Measurements from ENCODE around the gene POLR1H. TPM values are rescaled to one million over a fixed set of nuclear protein-coding genes. Genes with fewer than 3 reads are reported as not detected.

POLR1H gene
- total RNA-seq, 1 experiment from 2014 or later, result 60.9 TPM

DNA sequence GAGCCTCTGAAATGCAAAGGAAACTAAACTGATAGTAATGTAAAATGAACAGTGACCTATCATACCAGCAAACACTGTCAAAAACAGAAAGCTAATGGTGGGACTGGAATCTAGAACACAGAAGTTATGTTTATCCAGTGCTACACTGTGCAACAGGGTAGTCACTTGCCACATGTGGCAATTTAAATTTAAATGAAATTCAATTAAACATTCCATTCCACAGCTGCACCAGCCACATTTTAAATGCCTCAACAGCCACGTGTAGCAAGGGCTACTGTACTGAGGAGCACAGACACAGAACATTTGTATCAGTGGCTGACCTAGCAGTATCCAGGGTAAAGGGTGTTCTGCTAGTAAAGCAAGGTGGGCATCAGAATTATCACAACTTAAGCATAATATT is 5.6 kb upstream of the POLR1H start:
- no peaks in the 10 kb centered on the region for H3K27me3 Mint-ChIP-seq (ENCODE audit: insufficient read depth, unreplicated experiment)
- no peak overlapping the region for H3K4me3 Mint-ChIP-seq (ENCODE audit: unreplicated experiment)
- DNase-seq (ENCODE audit: unreplicated experiment), result no peak
- no peak overlapping the region for H3K27ac Mint-ChIP-seq (ENCODE audit: low read depth, unreplicated experiment)
- H3K4me1 Mint-ChIP-seq (ENCODE audit: insufficient read depth, unreplicated experiment), result no peaks in the 10 kb centered on the region
- TF ChIP-seq, protein P1, sequence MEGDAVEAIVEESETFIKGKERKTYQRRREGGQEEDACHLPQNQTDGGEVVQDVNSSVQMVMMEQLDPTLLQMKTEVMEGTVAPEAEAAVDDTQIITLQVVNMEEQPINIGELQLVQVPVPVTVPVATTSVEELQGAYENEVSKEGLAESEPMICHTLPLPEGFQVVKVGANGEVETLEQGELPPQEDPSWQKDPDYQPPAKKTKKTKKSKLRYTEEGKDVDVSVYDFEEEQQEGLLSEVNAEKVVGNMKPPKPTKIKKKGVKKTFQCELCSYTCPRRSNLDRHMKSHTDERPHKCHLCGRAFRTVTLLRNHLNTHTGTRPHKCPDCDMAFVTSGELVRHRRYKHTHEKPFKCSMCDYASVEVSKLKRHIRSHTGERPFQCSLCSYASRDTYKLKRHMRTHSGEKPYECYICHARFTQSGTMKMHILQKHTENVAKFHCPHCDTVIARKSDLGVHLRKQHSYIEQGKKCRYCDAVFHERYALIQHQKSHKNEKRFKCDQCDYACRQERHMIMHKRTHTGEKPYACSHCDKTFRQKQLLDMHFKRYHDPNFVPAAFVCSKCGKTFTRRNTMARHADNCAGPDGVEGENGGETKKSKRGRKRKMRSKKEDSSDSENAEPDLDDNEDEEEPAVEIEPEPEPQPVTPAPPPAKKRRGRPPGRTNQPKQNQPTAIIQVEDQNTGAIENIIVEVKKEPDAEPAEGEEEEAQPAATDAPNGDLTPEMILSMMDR (IDR thresholded peaks at IDR 0.05; ENCODE audit: unreplicated experiment), result no peak
- H3K36me3 Mint-ChIP-seq (ENCODE audit: insufficient read depth, unreplicated experiment), result peaks cover 46% of the 10 kb centered on the region
- H3K9me3 Mint-ChIP-seq (ENCODE audit: unreplicated experiment), result no peaks in the 10 kb centered on the region
- intact Hi-C loops (cut with micrococcal nuclease), result no loop called here
- BruUV-seq (replicated peaks), result no TSS peak
- POLR2A ChIA-PET, result interaction anchor here (1.5 kb wide), 1 partner anchor 9 kb away, joined by 5 read pairs; no protein-coding TSS in a partner anchor
- CTCF ChIA-PET, result no interaction called here

DNA sequence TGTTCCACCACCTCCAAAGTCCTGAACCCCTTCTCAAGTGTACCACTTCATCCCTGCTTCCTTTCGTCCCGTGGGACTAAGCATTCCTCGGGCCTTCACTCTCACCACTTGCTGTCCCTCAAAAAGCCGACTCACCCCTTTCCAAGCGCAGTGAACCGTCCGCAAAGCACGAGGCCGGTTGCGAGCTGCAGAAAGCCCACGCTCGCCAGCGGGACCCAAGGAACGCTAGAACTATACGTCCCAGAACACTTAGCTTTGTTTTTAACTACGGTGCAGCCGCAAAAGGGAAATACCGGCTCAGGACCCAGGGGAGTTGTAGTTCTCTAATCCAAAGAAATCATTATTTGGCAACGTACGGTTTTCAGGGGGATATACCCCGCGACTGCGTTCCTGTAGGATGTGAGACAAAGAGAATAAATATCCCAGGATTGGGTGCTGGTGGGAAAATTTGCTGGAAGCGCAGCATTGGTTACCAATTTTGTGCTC is 416 bp upstream of the POLR1H start:
- CTCF ChIA-PET, result interaction anchor here (0.6 to 2.9 kb wide), 6 partner anchors 14 to 160 kb away, joined by 3 to 12 read pairs (median 4); no protein-coding TSS in a partner anchor
- TF ChIP-seq, protein P1 (IDR thresholded peaks at IDR 0.05; ENCODE audit: unreplicated experiment), result no peak
- intact Hi-C loops (cut with micrococcal nuclease), result no loop called here
- POLR2A ChIA-PET, result interaction anchor here (0.5 to 6.2 kb wide), 36 partner anchors 9 to 1725 kb away, joined by 3 to 101 read pairs (median 5); partner anchors contain the start of genes RNF39, TRIM26 and TRIM39
- BruUV-seq (replicated peaks), result TSS peak; percentile 78
- no peak for DNase-seq (ENCODE audit: unreplicated experiment)
- Mint-ChIP-seq H3K36me3 (ENCODE audit: insufficient read depth, unreplicated experiment) (peaks cover 40% of the 10 kb centered on the region), H3K27me3 (ENCODE audit: insufficient read depth, unreplicated experiment) (no peaks in the 10 kb centered on the region), H3K4me1 (ENCODE audit: insufficient read depth, unreplicated experiment) (peaks cover 6% of the 10 kb centered on the region), H3K4me3 (ENCODE audit: unreplicated experiment) (peak overlapping the region; percentile 96), H3K27ac (ENCODE audit: low read depth, unreplicated experiment) (peak overlapping the region; percentile 92), H3K9me3 (ENCODE audit: unreplicated experiment) (no peaks in the 10 kb centered on the region)

DNA sequence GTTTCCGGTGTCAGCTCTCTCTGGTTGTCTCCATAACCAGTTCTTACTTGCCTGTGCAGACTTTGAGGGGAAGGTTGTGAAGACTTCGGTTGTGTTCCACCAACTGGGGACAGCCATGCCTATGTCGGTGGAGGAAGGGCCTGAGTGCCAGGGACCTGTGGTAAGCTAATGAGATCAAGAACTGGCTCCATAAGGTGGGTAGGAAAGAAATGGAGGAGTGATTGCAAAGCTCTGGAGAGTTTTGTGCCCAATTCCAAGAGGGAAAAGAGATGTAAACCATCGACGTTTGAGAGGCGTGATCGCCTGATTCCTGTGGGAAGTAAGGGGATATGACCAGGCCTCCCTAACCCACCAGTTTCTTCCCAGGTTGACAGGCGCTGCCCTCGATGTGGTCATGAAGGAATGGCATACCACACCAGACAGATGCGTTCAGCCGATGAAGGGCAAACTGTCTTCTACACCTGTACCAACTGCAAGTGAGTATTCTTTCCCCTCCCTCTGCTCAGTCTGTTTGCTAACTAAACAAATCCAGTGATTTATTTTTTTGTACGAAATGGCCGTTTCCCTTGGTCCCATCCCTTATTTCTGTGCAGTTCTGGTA is 893 bp downstream of the POLR1H start:
- Mint-ChIP-seq H3K36me3 (ENCODE audit: insufficient read depth, unreplicated experiment) (peaks cover 27% of the 10 kb centered on the region), H3K27me3 (ENCODE audit: insufficient read depth, unreplicated experiment) (no peaks in the 10 kb centered on the region), H3K27ac (ENCODE audit: low read depth, unreplicated experiment) (peak overlapping the region; percentile 92), H3K4me1 (ENCODE audit: insufficient read depth, unreplicated experiment) (peaks cover 17% of the 10 kb centered on the region), H3K9me3 (ENCODE audit: unreplicated experiment) (no peaks in the 10 kb centered on the region), H3K4me3 (ENCODE audit: unreplicated experiment) (peak overlapping the region; percentile 96)
- POLR2A ChIA-PET, result interaction anchor here (0.7 to 6.2 kb wide), 21 partner anchors 10 to 1795 kb away, joined by 3 to 101 read pairs (median 5); partner anchors contain the start of genes RNF39, TRIM26 and ZSCAN26
- CTCF ChIA-PET, result interaction anchor here (0.7 to 2.9 kb wide), 3 partner anchors 13 to 697 kb away, joined by 3 to 12 read pairs (median 12); no protein-coding TSS in a partner anchor
- TF ChIP-seq, protein P1 (IDR thresholded peaks at IDR 0.05; ENCODE audit: unreplicated experiment), result no peak
- no peak for DNase-seq (ENCODE audit: unreplicated experiment)
- intact Hi-C loops (cut with micrococcal nuclease), result no loop called here
- no TSS peak for BruUV-seq (replicated peaks)

DNA sequence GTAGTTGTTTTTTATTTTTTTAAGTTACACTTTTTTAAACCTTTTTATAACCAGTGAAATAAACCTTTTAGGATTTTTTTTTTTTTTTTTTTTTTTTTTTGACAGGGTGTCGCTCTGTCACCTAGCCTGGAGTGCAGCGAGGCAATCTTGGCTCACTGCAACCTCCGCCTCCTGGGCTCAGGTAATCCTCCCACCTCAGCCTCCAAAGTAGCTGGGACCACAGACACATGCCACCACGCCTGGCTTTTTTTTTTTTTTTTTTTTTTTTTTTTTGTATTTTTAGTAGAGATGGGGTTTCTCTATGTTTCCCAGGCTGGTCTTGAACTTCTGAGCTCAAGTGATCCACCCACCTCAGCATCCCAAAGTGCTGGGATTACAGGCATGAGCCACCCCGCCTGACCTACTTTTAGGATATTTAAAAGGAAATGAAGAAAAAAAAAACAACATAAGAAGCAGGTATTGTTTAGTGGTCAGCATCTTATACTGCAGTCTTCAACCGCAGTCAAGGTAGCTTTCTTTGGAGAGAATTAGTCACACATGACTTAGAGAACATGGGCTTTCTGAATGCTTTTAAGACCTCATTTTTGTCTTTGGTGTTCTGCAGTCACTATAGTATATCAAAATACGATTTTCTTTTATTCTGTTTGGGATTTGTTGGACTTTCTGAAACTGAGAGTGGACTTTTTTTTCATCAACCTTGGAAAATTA is 1.6 kb downstream of the POLR1H start:
- CTCF ChIA-PET, result interaction anchor here (0.6 to 2.9 kb wide), 2 partner anchors 69 to 184 kb away, joined by 3 to 12 read pairs; no protein-coding TSS in a partner anchor
- Mint-ChIP-seq H3K4me3 (ENCODE audit: unreplicated experiment) (peak overlapping the region; percentile 96), H3K36me3 (ENCODE audit: insufficient read depth, unreplicated experiment) (peaks cover 24% of the 10 kb centered on the region), H3K27me3 (ENCODE audit: insufficient read depth, unreplicated experiment) (no peaks in the 10 kb centered on the region), H3K9me3 (ENCODE audit: unreplicated experiment) (no peaks in the 10 kb centered on the region), H3K27ac (ENCODE audit: low read depth, unreplicated experiment) (no peak overlapping the region), H3K4me1 (ENCODE audit: insufficient read depth, unreplicated experiment) (peaks cover 21% of the 10 kb centered on the region)
- no TSS peak for BruUV-seq (replicated peaks)
- intact Hi-C loops (cut with micrococcal nuclease), result no loop called here
- DNase-seq (ENCODE audit: unreplicated experiment), result no peak
- TF ChIP-seq, protein P1 (IDR thresholded peaks at IDR 0.05; ENCODE audit: unreplicated experiment), result no peak
- POLR2A ChIA-PET, result interaction anchor here (0.9 to 6.2 kb wide), 12 partner anchors 11 to 1795 kb away, joined by 3 to 101 read pairs (median 8); partner anchors contain the start of genes RNF39 and ZSCAN26

Measured in MCF 10A (cell line).